ENCODE measurements around the gene ATP9A.
"Not testable (repeated sequence)": the region's sequence is repeated elsewhere in the genome, so short reads cannot be mapped to it uniquely, and the experiment has no call there.

Gene ATP9A

DNA sequence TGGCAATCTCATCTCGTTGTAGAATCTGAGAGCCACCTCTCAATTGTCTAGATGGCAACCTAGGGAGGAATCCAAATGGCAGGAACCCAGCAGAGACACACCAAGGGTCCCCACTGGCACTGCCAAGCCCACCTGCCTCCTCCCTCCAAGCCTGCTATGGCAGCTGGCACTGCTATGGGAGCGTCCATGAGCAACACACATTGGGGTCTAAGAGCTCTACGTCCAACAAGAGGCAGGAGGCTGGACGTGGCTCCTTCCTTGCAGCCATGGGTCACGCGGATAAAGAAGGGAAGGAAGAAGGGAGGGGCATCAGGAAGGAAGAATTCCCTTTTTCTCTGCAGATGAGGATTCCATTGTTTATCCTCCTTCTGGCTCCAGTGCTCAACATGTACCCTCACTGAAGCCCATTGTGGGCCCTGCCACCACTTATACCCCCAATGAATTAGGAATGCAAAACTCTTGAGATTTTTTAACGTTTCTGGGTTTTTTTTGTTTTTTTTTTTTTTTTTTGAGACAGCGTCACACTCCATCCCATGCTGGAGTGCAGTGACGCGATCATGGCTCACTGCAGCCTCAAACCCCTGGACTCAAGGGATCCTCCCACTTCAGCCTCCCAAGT is 17.3 kb downstream of the ATP9A start:
- no peak for DNase-seq (ENCODE audit: low read depth)

DNA sequence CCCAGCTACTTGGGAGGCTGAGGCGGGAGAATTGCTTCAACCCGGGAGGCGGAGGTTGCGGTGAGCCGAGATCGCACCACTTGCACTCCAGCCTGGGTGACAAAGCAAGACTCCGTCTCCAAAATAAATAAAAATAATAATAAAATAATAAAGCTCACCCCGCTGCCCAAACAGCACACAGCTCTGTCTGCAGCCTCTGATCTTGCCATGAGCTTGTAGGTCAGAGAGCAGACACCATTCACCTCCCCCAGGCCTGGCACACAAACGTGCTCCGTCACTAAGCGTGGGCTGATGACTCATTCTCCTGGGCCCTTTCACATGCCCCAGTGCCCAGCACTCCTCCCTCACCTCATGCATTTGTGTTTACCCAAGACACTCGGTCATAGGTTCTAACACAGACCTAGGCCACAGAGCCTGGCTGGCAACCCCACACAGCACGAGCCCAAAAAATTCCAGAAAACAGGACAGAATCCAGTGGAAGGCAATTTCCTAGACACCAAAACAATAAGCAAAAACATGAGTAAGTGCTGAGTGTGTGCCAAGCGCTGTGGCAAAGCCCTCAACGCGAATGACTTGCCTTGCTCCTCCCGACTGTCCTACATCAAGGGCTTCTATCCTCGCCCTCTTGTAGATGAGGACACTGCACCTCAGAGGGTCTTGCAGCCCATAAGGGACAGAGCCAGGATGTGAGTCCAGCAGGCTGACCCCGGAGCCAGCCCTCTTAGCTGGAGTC is 18.0 kb downstream of the ATP9A start:
- peak; percentile 6 for DNase-seq (ENCODE audit: low read depth)

DNA sequence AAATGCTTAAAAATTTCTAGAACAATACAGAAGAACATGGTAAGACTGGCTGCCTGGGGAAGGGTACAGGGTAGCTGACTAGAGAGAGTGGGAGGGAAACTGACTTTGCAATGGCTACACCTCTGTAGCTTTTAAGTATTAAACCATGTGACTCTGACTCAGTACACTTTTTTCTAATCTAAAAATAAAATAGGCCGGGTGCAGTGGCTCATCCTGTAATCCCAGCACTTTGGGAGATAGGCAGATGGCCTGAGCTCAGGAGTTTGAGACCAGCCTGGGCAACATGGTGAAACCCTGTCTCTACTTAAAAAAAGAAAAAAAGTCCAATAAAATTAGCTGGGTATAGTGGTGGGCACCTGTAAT is 18.5 kb downstream of the ATP9A start:
- no peak for DNase-seq (ENCODE audit: low read depth)

DNA sequence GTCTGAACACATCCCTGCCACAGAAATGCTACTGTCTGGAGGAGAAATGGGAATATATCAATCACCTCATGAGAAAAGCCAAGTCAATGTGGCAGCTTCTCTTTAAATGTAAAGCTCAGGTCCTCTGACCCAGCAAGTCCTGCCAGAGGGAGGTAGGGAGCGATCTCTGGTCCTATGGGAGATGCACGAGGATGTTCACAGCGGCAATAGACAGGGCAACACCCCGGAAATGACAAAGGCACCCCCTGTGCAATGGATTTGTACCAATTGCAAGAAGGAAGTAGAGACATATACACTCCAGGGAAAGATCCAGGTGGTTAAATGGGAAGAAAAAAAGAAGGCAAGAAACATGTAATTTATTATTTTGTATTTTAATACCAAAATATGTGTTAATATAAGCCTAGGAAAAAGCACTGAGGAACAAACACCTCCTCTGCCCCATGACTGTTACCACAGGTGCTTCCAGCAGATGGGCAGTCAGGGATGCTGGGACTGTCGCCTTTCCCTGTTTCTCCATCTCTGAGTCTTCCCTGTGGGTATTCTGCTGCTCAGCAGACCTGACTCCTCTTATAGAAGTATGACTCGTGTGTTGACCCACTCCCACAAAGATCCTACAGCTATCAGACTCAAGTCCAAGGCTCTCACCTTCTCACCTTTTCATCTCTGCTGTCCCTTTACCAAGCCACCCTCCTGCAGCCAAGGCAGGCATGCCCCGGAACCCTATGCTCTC is 20.8 kb downstream of the ATP9A start:
- no peak for DNase-seq (ENCODE audit: low read depth)

DNA sequence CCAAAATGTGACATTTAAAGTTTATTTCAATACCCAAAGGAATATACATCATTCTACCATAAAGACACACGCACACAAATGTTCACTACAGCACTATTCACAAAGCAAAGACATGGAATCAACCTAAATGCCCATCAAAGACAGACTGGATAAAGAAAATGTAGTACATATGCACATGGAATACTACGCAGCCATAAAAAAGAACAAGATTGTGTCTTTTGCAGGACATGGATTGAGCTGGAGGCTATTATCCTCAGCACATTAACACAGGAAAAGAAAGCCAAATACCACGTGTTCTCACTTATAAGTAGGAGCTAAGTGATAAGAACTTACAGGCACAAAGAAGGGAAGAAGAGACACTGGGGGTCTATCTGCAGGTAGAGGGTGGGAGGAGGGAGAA is 22.4 kb downstream of the ATP9A start:
- DNase-seq (ENCODE audit: low read depth), result no peak

DNA sequence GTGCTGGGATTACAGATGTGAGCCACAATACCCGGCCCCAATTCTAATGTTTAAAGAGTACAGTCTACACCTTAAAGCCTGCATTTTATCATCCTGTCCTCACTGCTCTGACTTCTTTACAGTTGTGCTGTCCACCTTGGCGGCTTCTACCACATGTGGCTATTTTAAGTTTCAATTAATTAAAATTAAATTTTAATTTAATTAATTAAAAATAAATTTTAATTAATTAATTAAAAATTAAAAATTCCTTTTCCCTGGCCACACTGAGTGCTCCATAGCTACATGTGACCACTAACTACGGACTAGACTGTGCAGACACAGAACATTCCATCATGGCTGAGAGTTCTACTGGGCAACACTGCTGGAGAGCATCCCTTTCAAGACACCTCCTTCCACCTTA is 27.4 kb downstream of the ATP9A start:
- no peak for DNase-seq (ENCODE audit: low read depth)

DNA sequence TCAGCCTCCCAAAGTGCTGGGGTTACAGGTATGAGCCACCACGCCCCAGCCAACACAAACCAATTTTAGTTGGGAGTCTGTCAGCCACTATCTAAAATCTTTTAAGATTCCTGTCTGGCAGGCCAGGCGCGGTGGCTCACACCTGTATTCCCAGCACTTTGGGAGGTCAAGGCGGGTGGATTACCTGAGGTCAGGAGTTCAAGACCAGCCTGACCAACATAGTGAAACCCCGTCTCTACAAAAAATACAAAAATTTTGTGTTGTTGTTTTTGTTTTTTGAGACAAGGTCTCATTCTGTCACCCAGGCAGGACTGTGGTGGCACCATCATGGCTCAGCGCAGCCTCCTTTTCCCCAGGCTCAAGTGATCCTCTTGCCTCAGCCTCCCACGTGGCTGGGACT is 27.9 kb downstream of the ATP9A start:
- DNase-seq (ENCODE audit: low read depth), result not testable (repeated sequence)

DNA sequence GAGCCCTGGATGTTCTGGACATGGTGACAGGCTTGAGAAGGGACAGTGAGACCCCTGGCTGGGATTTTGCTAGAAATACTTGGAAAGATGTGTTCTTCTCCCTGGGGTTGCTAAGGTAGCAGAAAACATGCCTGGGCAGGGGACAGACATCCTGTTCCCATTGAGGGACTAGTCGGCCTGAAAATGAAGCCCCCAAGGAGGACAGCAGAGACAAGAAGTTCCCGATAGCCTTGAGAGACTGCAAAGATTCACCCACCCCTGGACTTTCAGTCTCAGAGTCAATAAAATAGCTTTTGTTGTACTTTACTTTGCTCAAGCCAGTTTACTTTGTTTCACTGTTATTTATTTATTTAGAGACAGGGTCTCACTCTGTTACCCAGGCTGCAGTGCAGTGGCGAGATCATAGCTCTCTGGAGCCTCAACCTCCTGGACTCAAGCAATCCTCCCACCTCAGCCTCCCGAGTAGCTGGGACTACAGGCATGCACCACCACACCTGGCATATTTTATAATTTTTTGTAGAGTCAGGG is 28.4 kb downstream of the ATP9A start:
- DNase-seq (ENCODE audit: low read depth), result no peak

DNA sequence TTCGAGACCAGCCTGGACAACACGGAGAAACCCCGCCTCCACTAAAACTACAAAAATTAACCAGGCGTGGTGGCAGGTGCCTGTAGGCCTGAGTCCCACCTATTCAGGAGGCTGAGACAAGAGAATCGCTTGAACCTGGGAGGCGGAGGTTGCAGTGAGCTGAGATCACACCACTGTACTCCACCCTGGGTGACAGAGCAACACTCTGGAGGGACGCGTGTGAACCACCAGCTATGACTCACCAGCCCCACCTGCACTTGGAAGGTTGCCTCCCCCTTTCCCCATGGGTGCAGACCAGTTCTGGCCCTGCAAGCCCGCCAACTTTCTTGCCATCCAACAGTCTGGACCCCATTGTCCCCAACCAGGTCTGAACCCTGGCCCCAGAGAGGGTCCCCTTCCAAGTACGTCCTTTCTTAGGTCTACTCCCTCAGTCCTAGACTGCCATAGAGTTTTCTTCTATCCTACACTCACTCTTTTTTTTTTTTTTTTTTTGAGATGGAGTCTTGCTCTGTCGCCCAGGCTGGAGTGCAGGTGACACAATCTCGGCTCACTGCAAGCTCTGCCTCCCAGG is 29.2 kb downstream of the ATP9A start:
- no peak for DNase-seq (ENCODE audit: low read depth)

DNA sequence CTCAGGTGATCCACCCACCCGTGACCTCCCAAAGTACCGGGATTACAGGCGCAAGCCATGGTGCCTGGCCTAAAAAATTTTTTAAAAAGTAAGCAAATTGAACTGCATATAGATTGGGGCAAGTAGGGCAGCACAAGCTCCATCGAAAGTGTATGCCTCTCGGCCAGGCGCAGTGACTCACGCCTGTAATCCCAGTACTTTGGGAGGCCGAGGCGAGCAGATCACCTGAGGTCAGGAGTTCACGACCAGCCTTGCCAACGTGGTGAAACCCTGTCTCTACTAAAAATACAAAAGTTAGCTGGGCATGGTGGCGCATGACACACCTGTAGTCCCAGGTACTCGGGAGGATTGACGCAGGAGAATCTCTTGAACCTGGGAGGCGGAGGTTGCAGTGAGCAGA is 29.9 kb downstream of the ATP9A start:
- DNase-seq (ENCODE audit: low read depth), result not testable (repeated sequence)

DNA sequence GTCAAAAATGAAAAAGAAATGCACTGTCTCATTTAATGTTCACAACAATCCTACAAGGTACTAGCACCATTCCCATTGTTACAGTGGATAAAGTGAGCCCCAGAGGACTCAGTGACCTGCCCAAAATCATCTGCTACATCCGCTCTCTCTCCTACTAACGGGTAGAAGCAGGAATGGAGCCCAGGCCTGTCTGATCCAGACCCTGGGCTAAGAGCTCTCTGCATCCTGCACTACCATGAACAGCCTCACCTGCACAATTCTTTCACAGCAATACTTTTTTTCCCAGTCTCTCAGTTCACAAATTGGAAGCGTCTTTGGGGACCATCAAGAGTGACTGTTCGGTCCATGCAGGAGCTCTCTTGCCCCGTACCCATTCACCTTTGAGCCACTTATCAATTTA is 31.2 kb downstream of the ATP9A start:
- DNase-seq (ENCODE audit: low read depth), result no peak

DNA sequence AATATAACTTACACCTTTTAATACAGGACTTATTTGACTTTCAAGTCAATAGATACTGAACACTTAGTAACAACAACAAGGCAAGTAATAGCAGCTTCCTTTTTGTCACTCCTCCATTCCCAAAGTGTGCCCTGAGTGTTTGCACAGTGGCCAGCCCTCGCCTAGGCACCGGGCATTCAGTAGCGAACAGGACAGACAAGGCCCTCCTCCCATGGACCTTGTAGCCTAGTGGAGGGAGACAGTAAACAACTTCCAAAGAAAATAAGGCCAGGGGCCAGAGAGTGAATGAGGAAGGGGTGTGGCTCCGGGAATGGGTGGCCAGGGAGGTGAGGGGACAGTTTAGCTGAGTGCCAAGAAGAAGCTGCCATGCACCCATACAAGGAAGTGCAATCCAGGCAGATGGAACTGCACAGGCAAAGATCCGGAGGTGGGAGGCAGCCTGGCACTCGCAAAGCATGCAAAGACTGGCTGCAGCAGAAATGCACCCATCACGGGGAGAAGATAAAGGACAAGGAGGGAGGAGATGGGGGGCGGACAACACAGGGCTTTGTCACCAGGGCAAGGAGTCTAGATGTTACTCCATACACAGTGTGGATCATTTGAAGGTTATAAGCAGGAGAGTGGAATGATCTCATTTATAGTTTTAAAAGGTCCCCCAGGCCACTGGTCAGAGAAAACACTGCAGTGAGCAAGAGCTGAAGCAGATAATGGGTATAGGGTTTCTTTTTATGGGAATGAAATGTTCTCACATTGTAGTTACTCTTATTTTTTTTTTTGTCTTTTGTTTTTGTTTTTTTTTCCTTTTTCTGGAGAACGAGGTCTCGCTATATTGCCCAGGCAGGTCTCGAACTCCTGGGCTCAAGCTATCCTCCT is 32.2 kb downstream of the ATP9A start:
- no peak for DNase-seq (ENCODE audit: low read depth)

DNA sequence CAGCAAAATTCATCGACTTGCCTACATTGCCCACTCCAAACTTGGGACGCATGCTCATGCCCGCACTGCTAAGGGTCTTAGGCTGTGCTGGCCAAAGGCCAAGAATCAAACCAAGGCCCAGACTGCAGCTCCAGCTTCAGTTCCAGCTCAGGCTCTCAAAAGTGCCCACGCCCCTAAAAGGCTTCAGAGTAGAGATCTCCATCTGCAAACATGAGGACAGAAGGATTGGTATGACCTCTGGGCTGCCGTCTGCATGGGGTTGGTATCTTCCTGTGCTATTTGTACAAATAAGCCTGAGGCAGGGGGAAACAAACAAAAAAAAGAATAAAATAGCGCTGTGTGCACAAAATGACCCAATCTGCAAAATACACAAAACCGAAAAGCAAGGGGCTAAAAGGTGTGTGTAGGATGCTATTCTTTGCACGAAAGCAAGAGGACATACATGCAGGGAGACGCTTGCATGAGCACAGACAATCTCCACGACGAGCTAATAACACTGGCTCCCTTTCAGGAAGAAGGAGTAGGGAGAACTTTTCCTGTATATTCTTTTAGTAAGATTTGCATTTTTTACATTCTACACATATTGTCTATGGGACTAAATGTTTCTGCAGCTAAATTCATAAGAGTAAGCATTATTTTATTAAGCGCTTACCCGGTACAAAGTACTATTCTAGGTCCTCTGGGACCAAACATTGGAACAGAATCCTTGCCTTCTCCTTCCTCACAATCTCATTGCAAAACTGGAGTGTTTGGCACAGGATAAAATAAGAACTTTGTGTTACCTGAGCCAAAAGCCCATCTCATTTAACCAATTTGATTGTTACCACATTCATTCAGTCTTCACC is 33.1 kb downstream of the ATP9A start:
- DNase-seq (ENCODE audit: low read depth), result no peak

DNA sequence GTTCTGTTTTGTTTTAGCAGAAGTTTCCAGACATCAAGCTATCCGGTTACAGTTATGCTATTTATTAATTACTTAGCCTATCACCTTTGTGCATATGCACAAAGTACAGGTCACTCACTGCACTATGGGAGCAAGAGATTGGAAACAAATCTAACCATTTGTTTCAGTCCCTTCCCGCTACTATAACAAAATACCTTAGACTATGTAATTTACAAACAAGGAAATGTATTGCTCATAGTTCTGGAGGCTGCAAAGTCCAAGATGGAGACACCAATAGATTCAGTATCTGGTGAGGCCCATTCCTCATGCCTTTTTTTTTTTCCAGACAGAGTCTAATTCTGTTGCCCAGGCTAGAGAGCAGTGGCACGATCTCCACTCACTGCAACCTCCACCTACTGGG is 35.1 kb downstream of the ATP9A start:
- DNase-seq (ENCODE audit: low read depth), result no peak

DNA sequence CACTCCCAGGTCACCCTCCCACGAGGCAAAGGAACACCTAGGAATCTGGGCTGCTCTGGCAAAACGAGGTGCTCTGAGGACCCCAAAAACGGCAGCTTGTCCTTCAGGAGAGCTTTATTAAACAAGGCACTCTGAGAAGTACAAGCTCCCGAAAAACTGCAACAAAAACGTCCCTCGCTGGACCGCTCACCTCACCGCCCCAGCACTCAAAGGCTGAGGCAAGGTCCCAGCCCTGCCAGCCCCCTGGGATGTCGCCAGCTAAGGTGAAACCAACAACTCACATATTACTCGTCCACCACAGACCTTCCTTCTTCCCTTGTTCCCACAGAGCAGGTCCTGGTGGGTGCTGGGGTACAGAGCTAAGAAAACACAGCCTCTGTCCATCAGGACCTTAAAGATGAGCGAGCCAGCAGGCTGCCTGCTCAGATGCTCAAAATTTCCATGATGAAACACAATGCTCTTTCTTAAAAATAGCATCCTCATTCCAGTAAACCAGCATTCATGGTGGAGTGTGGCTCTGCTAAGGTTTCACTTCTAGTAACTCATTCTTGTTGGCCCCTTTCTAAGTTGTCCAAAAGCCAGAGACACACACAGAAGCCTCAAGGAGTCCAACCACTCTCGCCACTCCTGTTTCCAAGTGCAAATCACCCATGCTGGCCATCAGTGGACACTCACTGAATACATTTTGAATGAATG is 35.9 kb downstream of the ATP9A start:
- no peak for DNase-seq (ENCODE audit: low read depth)

DNA sequence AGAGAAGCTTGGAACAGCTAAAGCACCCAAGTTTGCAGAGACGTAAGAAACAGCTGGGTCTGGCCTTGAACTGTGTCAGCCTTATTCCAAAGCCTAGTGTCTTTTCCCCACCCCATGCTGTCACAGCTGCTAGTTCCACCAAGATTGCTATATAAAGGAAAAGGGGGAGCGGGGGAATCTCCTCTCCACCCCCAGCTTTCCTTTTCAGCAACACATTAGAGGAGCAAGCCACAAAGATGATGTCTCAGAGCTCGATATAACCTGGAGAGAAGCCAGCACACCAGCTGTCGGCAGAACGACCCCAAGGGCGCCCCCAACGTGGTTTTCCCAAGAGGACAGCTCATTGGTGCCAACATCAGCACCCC is 36.5 kb downstream of the ATP9A start:
- no peak for DNase-seq (ENCODE audit: low read depth)

DNA sequence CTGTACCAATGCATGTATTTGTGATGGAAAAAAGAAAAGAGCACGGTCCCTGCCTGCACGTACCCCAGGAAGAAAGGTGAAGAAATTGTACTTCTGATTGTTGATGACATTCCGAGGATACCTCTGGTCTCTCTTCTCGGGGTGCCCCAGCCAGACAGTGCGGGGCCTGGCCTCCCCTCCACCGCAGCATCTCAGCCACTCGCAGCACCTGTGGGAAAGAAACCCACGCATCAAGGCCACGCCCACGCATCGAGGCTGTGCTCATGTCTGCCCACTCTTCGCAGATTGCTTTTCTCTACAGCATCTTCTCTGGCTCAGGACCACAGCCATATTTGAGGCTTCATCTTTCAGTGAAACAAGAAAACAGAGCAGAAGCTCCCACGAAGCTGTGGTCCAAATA is 38.4 kb downstream of the ATP9A start:
- no peak for DNase-seq (ENCODE audit: low read depth)

DNA sequence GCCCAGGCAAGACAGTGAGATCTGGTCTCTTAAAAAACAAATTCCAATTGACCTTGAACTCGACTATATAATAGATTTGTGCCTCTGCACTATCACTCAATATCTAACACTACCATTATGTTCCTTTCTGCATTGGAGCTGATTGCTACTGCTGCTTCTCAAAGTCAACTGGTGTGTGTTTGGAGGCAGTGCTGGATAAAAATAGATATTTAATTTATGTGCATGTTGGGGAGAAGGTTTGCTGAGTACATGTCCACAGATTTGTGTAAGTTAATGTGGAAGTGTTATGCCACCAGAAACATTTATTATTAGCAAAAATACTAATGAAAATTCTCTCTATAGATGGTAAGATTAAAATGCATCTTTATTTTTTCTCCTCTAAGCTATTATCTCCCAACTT is 39.5 kb downstream of the ATP9A start:
- no peak for DNase-seq (ENCODE audit: low read depth)

DNA sequence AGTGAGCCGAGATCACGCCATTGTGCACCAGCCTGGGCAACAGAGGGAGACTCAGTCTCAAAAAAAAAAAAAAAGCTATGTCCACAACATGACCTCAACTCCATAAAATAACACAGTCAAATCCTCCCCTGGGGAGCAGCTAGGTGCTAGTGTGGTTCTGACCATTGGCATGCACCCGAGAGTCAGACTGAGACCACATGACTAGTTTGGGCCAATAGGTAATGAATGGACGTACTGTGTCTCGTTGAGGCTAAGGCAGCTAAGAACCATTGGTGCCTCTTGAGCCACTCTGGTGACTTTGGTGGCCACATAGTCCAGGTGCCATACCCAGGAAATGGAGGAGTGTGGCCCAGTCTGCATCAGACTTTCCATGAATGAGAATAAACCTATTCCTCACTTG is 40.3 kb downstream of the ATP9A start:
- DNase-seq (ENCODE audit: low read depth), result no peak

DNA sequence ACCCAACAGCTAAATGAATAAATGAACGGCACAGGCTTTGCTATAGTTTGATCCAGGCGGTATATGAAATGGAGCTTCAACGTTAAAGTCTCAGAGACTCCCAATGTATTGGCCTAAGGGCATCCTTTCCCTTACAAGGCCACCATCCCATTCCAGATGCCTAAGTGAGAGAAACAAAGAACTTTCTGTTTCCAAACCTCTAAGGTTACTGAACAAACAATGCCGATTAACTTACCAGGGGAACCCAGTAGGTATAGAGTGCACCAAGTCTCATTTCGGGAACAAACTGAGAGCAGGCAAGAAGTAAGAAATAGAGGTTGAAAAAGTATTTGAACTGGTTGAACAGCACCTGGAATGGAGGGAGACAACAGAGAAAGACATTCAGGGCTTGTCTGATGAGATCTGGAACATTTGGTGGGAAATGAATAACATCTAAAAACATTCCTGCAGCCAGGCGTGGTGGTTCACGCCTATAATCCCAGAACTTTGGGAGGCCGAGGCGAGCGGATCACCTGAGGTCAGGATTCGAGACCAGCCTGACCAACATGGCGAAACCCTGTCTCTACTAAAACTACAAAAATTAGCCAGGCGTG is 42.5 kb downstream of the ATP9A start:
- no peak for DNase-seq (ENCODE audit: low read depth)

Data from stimulated activated CD8-positive, alpha-beta memory T cell treated with anti-CD3 and anti-CD28 coated beads, Interleukin-12 subunit alpha, Interleukin-12 subunit beta, amount 100 ng/mL, for 4 hours (primary cell).